ENCODE data around the gene NCDN.

DNA sequence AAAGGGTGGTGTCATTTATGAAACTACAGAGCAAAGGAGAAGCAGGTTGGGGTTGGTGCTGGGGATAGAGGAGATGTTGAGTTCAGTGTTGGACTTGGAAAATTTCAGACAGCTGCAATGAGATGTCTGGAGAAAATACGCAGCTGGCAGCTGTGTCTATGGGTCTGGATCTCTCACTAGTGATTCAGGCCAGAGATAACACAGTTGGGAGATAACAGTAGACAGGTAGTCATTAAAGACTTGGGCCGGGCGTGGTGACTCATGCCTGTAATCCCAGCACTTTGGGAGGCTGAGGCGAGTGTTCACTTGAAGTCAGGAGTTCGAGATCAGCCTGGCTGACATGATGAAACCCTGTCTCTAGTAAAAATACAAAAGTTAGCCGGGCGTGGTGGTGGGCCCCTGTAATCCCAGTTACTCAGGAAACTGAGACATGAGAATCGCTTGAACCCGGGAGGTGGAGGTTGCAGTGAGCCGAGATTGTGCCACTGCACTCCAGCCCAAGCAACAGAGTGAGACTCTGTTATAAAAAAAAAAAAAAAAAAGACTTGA, 13.1 kb downstream of the NCDN start:
- TF ChIP-seq, protein P1, sequence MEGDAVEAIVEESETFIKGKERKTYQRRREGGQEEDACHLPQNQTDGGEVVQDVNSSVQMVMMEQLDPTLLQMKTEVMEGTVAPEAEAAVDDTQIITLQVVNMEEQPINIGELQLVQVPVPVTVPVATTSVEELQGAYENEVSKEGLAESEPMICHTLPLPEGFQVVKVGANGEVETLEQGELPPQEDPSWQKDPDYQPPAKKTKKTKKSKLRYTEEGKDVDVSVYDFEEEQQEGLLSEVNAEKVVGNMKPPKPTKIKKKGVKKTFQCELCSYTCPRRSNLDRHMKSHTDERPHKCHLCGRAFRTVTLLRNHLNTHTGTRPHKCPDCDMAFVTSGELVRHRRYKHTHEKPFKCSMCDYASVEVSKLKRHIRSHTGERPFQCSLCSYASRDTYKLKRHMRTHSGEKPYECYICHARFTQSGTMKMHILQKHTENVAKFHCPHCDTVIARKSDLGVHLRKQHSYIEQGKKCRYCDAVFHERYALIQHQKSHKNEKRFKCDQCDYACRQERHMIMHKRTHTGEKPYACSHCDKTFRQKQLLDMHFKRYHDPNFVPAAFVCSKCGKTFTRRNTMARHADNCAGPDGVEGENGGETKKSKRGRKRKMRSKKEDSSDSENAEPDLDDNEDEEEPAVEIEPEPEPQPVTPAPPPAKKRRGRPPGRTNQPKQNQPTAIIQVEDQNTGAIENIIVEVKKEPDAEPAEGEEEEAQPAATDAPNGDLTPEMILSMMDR (IDR thresholded peaks at IDR 0.05) = no peak
- TF ChIP-seq POLR2A (IDR thresholded peaks at IDR 0.05) (no peak), POLR2AphosphoS5 (IDR thresholded peaks at IDR 0.05) (no peak), EP300 (IDR thresholded peaks at IDR 0.05) (no peak)

Measured in gastroesophageal sphincter (tissue), 3 donors.